Prostate gland (tissue), 2 donors: Measurements from ENCODE around the gene LRBA.

Experiments
- CTCF ChIP-seq, 4 experiments: fragments of 200-600 bp in 2 of 4; fragments of 450-650 bp in 2 of 4; sonication (generic) in 2 of 4; IDR thresholded peaks; 1 replicate in 3 of 4; 2 replicates in 1 of 4; pipeline ENCODE4 v1.5.1; 2016 to 2019; ENCODE audit warnings: antibody characterized with exemption in 4 of 4, mild to moderate bottlenecking in 2 of 4, moderate library complexity in 2 of 4
- POLR2AphosphoS5 ChIP-seq: sonication (generic); formaldehyde crosslinking; IDR thresholded peaks from one replicate; pipeline ENCODE4 v1.6.1; 2017; ENCODE audit warnings: antibody characterized with exemption

- TF ChIP-seq CTCF (IDR thresholded peaks at IDR 0.05) (no peak), POLR2AphosphoS5 (no peak)
Observed at GRCh38 chr4:150477869-150478268, 537.2 kb downstream of the LRBA start.
